HepG2 (cell line): Measurements from ENCODE around the gene LCLAT1. TPM values are rescaled to one million over a fixed set of nuclear protein-coding genes. Genes with fewer than 3 reads are reported as not detected.

ENCODE experiments used
- ATAC-seq: fragments of 200-7000 bp; cut with Tn5 transposase; 3 replicates; pipeline ENCODE4 v1.9.1; 2020; ENCODE audit warnings: mild to moderate bottlenecking, moderate library complexity
- BruUV-seq: library from RNA; stranded (reverse); fragments of 400-500 nt; replicated peaks from 2 replicates; lab custom pipeline; 2021; lab: Mats Ljungman, UMichigan
- CTCF ChIA-PET: fragments of 300-600 bp; formaldehyde crosslinking; extraction: SDS; loops from one replicate; lab custom pipeline; 2021; ENCODE audit warnings: low total read pairs, inconsistent platforms, low intra/inter-chr PET ratio; lab: Yijun Ruan, JAX
- POLR2A ChIA-PET: fragments of 350-600 bp; sonication (Branson Sonifier 250); formaldehyde crosslinking; loops from one replicate; lab custom pipeline; 2020; ENCODE audit warnings: antibody characterized with exemption, inconsistent platforms; lab: Yijun Ruan, JAX
- DNase-seq: peaks from one replicate; pipeline ENCODE4 v3.0.0-alpha.2; 2015; ENCODE audit warnings: low spot score
- FAIRE-seq: peaks from 3 replicates; lab custom pipeline; 2011; peaks lifted over from hg19 to GRCh38; lab: Jason Lieb, UNC
- H2AFZ ChIP-seq: one replicate; pipeline ENCODE4 v1.6.1; 2011; ENCODE audit warnings: low read length, inconsistent platforms
- H3K27ac ChIP-seq: fragments of 300-600 bp; 3 replicates; pipeline ENCODE4 v1.8.0; 2011; ENCODE audit warnings: mixed run types, mild to moderate bottlenecking, mixed read lengths, low read length, inconsistent platforms; ENCODE audit not compliant: insufficient read depth; ENCODE audit errors: extremely low read length
- H3K27me3 ChIP-seq, 2 experiments: fragments of 200-600 bp in 1 of 2; 2 replicates in 1 of 2; 3 replicates in 1 of 2; pipeline versions ENCODE4 v1.6.0 to v1.8.0; 2011; ENCODE audit warnings: low read length in 2 of 2, mild to moderate bottlenecking in 2 of 2, moderate library complexity in 2 of 2, inconsistent platforms in 1 of 2; ENCODE audit not compliant: insufficient read depth in 2 of 2, control insufficient read depth in 1 of 2
- H3K36me3 ChIP-seq, 2 experiments: fragments of 200-600 bp in 1 of 2; replicated peaks in 1 of 2; 2 replicates in 1 of 2; 3 replicates in 1 of 2; pipeline versions ENCODE4 v1.5.1 to v1.8.0; 2011; ENCODE audit warnings: low read length in 2 of 2, inconsistent platforms in 1 of 2; ENCODE audit not compliant: insufficient read depth in 2 of 2, control insufficient read depth in 1 of 2
- H3K4me1 ChIP-seq: 2 replicates; pipeline ENCODE4 v1.5.1; 2012; ENCODE audit warnings: low read length, inconsistent platforms; ENCODE audit not compliant: insufficient read depth
- H3K4me2 ChIP-seq: 2 replicates; pipeline ENCODE4 v1.6.0; 2011; ENCODE audit warnings: low read depth, low read length, inconsistent platforms
- H3K4me3 ChIP-seq, 3 experiments: fragments of 200-600 bp in 1 of 3; sonication (generic), shearing (Covaris generic) in 1 of 3; replicated peaks in 1 of 3; 2 replicates each; pipeline ENCODE4 v1.5.1; 2011 to 2016; ENCODE audit warnings: low read length in 3 of 3, inconsistent platforms in 2 of 3, low read depth in 2 of 3, mild to moderate bottlenecking in 2 of 3, control low read depth in 1 of 3, mixed read lengths in 1 of 3; ENCODE audit not compliant: insufficient read depth in 1 of 3
- H3K79me2 ChIP-seq: one replicate; pipeline ENCODE4 v1.6.1; 2011; ENCODE audit warnings: low read length, inconsistent platforms; ENCODE audit not compliant: insufficient read depth
- H3K9ac ChIP-seq: 2 replicates; pipeline ENCODE4 v1.6.0; 2011; ENCODE audit warnings: mild to moderate bottlenecking, low read depth, low read length, inconsistent platforms; ENCODE audit not compliant: insufficient read depth
- H3K9me3 ChIP-seq: 2 replicates; pipeline ENCODE4 v1.5.1; 2012; ENCODE audit warnings: mild to moderate bottlenecking, low read length
- H4K20me1 ChIP-seq: 2 replicates; pipeline ENCODE4 v1.6.0; 2011; ENCODE audit warnings: inconsistent platforms, mild to moderate bottlenecking, low read length, moderate library complexity; ENCODE audit not compliant: insufficient read depth
- ASH2L ChIP-seq: fragments of 300-600, 200-600 bp; sonication (generic); IDR thresholded peaks from 2 replicates; pipeline ENCODE4 v1.7.0; 2017; ENCODE audit warnings: low read depth, mild to moderate bottlenecking, moderate library complexity, mixed read lengths, low read length; ENCODE audit not compliant: insufficient read length
- HNRNPK ChIP-seq: fragments of 200-400 bp; formaldehyde crosslinking; IDR thresholded peaks from 2 replicates; pipeline ENCODE4 v1.6.1; 2018; ENCODE audit warnings: low read length, low read depth, moderate library complexity, mild to moderate bottlenecking; ENCODE audit not compliant: poor library complexity, severe bottlenecking
- MAF1 ChIP-seq: sonication (generic); formaldehyde crosslinking; IDR thresholded peaks from 2 replicates; pipeline ENCODE4 v1.5.0; 2020; ENCODE audit warnings: missing genetic modification reagents, borderline replicate concordance
- NFRKB ChIP-seq: fragments of 450-650 bp; IDR thresholded peaks from 2 replicates; pipeline ENCODE4 v1.6.1; 2017
- RFX1 ChIP-seq: fragments of 450-650 bp; IDR thresholded peaks from 2 replicates; pipeline ENCODE4 v1.6.1; 2017
- SAFB2 ChIP-seq: sonication (generic); formaldehyde crosslinking; IDR thresholded peaks from 2 replicates; pipeline ENCODE4 v1.5.1; 2020; ENCODE audit warnings: missing genetic modification reagents, low read depth, mild to moderate bottlenecking, borderline replicate concordance
- SIX4 ChIP-seq: sonication (generic); formaldehyde crosslinking; IDR thresholded peaks from 2 replicates; pipeline ENCODE4 v1.4.0; 2020; ENCODE audit warnings: missing genetic modification reagents
- TBL1XR1 ChIP-seq: fragments of 150-350 bp; IDR thresholded peaks from 2 replicates; pipeline ENCODE4 v1.6.1; 2014; ENCODE audit warnings: borderline replicate concordance, low read length; ENCODE audit not compliant: partially characterized antibody
- ZBTB7A ChIP-seq: sonication (generic); formaldehyde crosslinking; IDR thresholded peaks from 2 replicates; pipeline ENCODE4 v1.8.0; 2022; ENCODE audit warnings: mild to moderate bottlenecking, missing genetic modification reagents
- ZNF782 ChIP-seq: sonication (generic); formaldehyde crosslinking; IDR thresholded peaks from 2 replicates; pipeline ENCODE4 v1.4.0; 2020; ENCODE audit warnings: missing genetic modification reagents, mild to moderate bottlenecking, borderline replicate concordance
- WGBS: methylation state at CpG from one replicate; pipeline ENCODE4 v1.1.6; 2017; ENCODE audit warnings: low lambda C conversion rate; 5-methylcytosine and 5-hydroxymethylcytosine counted together
- in situ Hi-C: cut with HindIII; loops from 2 replicates; pipeline ENCODE4 v1.10.0; 2017; ENCODE audit warnings: low pct_unique_long_range_greater_than_20kb; ENCODE audit not compliant: extremely low pct_ligation_motif_present
- intact Hi-C: fragments of 100-400 bp; cut with micrococcal nuclease; formaldehyde crosslinking; loops from one replicate; pipeline ENCODE4 v1.10.0; 2022; ENCODE audit not compliant: unreplicated experiment
- polyA plus RNA-seq, 8 experiments: library from polyadenylated mRNA; depleted of rRNA in 3 of 8; stranded (reverse) in 7 of 8; unstranded in 1 of 8; fragments of >200 nt; fragmentation: Illumina TruSeq in 4 of 8; extraction: Trizol in 4 of 8; gene quantifications; 2 replicates each; pipeline versions ENCODE4 v1.2.1 to v1.2.3, GENCODE V29; 2011 to 2016; ENCODE audit warnings: low read depth in 4 of 8, missing spikeins in 1 of 8, mixed read lengths in 1 of 8; ENCODE audit not compliant: insufficient read depth in 1 of 8
- total RNA-seq, 5 experiments: library from RNA; depleted of rRNA; stranded (reverse); fragments of >200 nt; fragmentation: Illumina TruSeq; extraction: Trizol; gene quantifications; 2 replicates each; pipeline ENCODE4 v1.2.3, GENCODE V29; 2016; ENCODE audit warnings: low read depth in 1 of 5
- TF ChIP-seq, protein P1 (sequence below): fragments of 450-650 bp; IDR thresholded peaks from 2 replicates; pipeline ENCODE4 v1.6.1; 2016
- TF ChIP-seq, protein P2 (sequence below): sonication (generic); formaldehyde crosslinking; IDR thresholded peaks from 2 replicates; pipeline ENCODE4 v1.8.0; 2022; ENCODE audit warnings: missing genetic modification reagents, low read depth, mild to moderate bottlenecking, borderline replicate concordance
- TF ChIP-seq, protein P3 (sequence below): sonication (generic); formaldehyde crosslinking; IDR thresholded peaks from 2 replicates; pipeline ENCODE4 v1.5.0; 2020; ENCODE audit warnings: mild to moderate bottlenecking, low read depth, missing genetic modification reagents, borderline replicate concordance
- TF ChIP-seq, protein P4 (sequence below): sonication (generic); formaldehyde crosslinking; IDR thresholded peaks from 2 replicates; pipeline ENCODE4 v1.4.0; 2020; ENCODE audit warnings: missing genetic modification reagents
- TF ChIP-seq, protein P5 (sequence below): sonication (generic); formaldehyde crosslinking; IDR thresholded peaks from 2 replicates; pipeline ENCODE4 v1.8.0; 2022; ENCODE audit warnings: mild to moderate bottlenecking, missing genetic modification reagents, borderline replicate concordance

Gene LCLAT1
- total and polyA plus RNA-seq, 2 of the 13 experiments (the other 11 are each of a cell fraction or from before 2014, with no cell fraction given): 18.0 to 28.0 TPM

DNA sequence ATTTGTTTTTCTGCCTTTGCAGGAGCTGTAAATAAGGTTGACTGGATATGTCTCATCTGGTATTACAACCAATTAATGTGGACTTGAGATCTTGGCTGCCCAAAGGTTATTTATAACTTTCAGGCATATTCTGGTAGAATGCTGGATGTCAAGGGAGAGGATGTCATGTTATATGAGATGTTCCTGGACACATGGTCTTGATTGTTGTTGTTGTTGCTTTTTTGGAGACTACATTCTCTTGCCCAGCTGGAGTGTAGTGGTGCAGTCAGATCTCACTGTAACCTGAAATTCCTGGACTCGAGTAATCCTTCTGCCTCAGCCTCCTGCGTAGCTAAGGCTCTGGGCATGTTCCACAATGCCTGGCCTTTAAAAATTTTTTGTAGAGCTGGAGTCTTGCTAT is 83.3 kb downstream of the LCLAT1 start (continued):
- TF ChIP-seq, protein P1, sequence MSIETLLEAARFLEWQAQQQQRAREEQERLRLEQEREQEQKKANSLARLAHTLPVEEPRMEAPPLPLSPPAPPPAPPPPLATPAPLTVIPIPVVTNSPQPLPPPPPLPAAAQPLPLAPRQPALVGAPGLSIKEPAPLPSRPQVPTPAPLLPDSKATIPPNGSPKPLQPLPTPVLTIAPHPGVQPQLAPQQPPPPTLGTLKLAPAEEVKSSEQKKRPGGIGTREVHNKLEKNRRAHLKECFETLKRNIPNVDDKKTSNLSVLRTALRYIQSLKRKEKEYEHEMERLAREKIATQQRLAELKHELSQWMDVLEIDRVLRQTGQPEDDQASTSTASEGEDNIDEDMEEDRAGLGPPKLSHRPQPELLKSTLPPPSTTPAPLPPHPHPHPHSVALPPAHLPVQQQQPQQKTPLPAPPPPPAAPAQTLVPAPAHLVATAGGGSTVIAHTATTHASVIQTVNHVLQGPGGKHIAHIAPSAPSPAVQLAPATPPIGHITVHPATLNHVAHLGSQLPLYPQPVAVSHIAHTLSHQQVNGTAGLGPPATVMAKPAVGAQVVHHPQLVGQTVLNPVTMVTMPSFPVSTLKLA: no peak
- TF ChIP-seq, all 625 proteins: peak for 0

DNA sequence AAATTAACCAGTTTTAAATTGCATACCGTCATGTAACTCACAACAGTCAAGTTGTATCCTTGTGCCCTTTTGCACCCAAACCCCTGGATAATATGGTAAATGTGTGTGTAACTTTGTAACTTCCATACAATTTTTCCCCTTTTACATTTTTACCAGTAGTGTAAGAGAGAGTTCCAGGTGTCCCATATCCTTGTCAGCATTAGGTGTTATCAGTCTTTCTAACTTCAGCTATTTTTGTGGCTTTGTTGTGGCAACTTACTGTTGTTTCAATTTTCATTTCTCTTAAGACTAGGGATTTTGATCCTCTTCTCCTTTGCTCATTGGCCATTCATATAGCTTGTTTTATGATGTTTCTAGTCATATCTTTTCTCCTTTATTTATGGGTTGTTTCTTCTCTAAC is 94.6 kb downstream of the LCLAT1 start:
- intact Hi-C loops (no loop called here), in situ Hi-C loops (no loop called here)
- Histone ChIP-seq H3K27me3 (no peaks in the 10 kb centered on the region), H2AFZ (no peak overlapping the region), H3K4me1 (peaks cover 2% of the 10 kb centered on the region), H4K20me1 (no peaks in the 10 kb centered on the region), H3K4me2 (no peak overlapping the region), H3K9ac (no peak overlapping the region), H3K4me3 (no peak overlapping the region), H3K79me2 (no peaks in the 10 kb centered on the region), H3K27ac (no peak overlapping the region), H3K36me3 (no peaks in the 10 kb centered on the region), H3K9me3 (no peaks in the 10 kb centered on the region)
- DNase-seq (no peak), ATAC-seq (no peak), FAIRE-seq (no peak)
- ChIA-PET CTCF (no interaction called here), POLR2A (no interaction called here)
- no TSS peak for BruUV-seq
- WGBS: 97% methylated on average over 1 of the region's 1 CpG
- no peak for TF ChIP-seq ZBTB7A (CRISPR knock-in tag)
- no peak for TF ChIP-seq SAFB2 (CRISPR knock-in tag)
- no peak for TF ChIP-seq RFX1
- TF ChIP-seq TBL1XR1: no peak
- TF ChIP-seq SIX4 (CRISPR knock-in tag): no peak
- TF ChIP-seq, protein P2, sequence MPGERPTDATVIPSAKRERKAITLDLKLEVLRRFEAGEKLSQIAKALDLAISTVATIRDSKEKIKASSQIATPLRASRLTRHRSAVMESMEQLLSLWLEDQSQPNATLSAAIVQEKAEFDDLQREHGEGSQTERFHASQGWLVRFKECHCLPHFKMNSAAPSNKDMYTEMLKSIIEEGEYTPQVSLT (CRISPR knock-in tag): no peak
- no peak for TF ChIP-seq MAF1
- TF ChIP-seq NFRKB: no peak
- TF ChIP-seq, protein P3, sequence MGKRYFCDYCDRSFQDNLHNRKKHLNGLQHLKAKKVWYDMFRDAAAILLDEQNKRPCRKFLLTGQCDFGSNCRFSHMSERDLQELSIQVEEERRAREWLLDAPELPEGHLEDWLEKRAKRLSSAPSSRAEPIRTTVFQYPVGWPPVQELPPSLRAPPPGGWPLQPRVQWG: no peak
- TF ChIP-seq, protein P4, sequence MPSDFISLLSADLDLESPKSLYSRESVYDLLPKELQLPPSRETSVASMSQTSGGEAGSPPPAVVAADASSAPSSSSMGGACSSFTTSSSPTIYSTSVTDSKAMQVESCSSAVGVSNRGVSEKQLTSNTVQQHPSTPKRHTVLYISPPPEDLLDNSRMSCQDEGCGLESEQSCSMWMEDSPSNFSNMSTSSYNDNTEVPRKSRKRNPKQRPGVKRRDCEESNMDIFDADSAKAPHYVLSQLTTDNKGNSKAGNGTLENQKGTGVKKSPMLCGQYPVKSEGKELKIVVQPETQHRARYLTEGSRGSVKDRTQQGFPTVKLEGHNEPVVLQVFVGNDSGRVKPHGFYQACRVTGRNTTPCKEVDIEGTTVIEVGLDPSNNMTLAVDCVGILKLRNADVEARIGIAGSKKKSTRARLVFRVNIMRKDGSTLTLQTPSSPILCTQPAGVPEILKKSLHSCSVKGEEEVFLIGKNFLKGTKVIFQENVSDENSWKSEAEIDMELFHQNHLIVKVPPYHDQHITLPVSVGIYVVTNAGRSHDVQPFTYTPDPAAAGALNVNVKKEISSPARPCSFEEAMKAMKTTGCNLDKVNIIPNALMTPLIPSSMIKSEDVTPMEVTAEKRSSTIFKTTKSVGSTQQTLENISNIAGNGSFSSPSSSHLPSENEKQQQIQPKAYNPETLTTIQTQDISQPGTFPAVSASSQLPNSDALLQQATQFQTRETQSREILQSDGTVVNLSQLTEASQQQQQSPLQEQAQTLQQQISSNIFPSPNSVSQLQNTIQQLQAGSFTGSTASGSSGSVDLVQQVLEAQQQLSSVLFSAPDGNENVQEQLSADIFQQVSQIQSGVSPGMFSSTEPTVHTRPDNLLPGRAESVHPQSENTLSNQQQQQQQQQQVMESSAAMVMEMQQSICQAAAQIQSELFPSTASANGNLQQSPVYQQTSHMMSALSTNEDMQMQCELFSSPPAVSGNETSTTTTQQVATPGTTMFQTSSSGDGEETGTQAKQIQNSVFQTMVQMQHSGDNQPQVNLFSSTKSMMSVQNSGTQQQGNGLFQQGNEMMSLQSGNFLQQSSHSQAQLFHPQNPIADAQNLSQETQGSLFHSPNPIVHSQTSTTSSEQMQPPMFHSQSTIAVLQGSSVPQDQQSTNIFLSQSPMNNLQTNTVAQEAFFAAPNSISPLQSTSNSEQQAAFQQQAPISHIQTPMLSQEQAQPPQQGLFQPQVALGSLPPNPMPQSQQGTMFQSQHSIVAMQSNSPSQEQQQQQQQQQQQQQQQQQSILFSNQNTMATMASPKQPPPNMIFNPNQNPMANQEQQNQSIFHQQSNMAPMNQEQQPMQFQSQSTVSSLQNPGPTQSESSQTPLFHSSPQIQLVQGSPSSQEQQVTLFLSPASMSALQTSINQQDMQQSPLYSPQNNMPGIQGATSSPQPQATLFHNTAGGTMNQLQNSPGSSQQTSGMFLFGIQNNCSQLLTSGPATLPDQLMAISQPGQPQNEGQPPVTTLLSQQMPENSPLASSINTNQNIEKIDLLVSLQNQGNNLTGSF (CRISPR knock-in tag): no peak
- no peak for TF ChIP-seq ASH2L
- TF ChIP-seq HNRNPK: no peak
- no peak for TF ChIP-seq ZNF782 (CRISPR knock-in tag)
- TF ChIP-seq, protein P5, sequence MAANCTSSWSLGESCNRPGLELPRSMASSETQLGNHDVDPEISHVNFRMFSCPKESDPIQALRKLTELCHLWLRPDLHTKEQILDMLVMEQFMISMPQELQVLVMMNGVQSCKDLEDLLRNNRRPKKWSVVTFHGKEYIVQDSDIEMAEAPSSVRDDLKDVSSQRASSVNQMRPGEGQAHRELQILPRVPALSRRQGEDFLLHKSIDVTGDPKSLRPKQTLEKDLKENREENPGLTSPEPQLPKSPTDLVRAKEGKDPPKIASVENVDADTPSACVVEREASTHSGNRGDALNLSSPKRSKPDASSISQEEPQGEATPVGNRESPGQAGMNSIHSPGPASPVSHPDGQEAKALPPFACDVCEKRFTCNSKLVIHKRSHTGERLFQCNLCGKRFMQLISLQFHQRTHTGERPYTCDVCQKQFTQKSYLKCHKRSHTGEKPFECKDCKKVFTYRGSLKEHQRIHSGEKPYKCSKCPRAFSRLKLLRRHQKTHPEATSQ: no peak
